HepG2 (cell line): ENCODE measurements around the gene BPIFB2. TPM values are rescaled to one million over a fixed set of nuclear protein-coding genes. Genes with fewer than 3 reads are reported as not detected.
A peak's percentile ranks its signal among the peaks of the same experiment; 100 is the strongest.

Experiments used
- CBX1 ChIP-seq: IDR thresholded peaks from one replicate; pipeline ENCODE4 v1.6.1; 2016; ENCODE audit warnings: antibody characterized with exemption, low read depth
- CBX2 ChIP-seq, 2 experiments: fragments of 200-600 bp in 1 of 2; sonication (generic); formaldehyde crosslinking in 1 of 2; IDR thresholded peaks; 2 replicates each; pipeline versions ENCODE4 v1.7.0 to v1.8.1; 2018 to 2022; ENCODE audit warnings: low read depth in 2 of 2, low read length in 1 of 2, mild to moderate bottlenecking in 1 of 2, missing genetic modification reagents in 1 of 2
- CBX5 ChIP-seq: sonication (generic); formaldehyde crosslinking; IDR thresholded peaks from 2 replicates; pipeline ENCODE4 v1.4.0; 2020; ENCODE audit warnings: missing genetic modification reagents, borderline replicate concordance
- ELF1 ChIP-seq: sonication (generic); formaldehyde crosslinking; IDR thresholded peaks from 2 replicates; pipeline ENCODE4 v1.4.0; 2020; ENCODE audit warnings: missing genetic modification reagents
- ELF3 ChIP-seq: IDR thresholded peaks from 2 replicates; pipeline ENCODE4 v1.6.1; 2016; ENCODE audit warnings: missing genetic modification reagents, missing compliant biosample characterization
- FIP1L1 ChIP-seq: fragments of 200-400 bp; formaldehyde crosslinking; IDR thresholded peaks from 2 replicates; pipeline ENCODE4 v1.6.1; 2018; ENCODE audit warnings: low read depth, mild to moderate bottlenecking, low read length, moderate library complexity, borderline replicate concordance; ENCODE audit not compliant: insufficient read depth
- FOXJ3 ChIP-seq: sonication (generic); formaldehyde crosslinking; IDR thresholded peaks from 2 replicates; pipeline ENCODE4 v1.4.0; 2020; ENCODE audit warnings: missing genetic modification reagents, mild to moderate bottlenecking, borderline replicate concordance
- GATAD2A ChIP-seq: IDR thresholded peaks from 2 replicates; pipeline ENCODE4 v1.6.1; 2016
- MEF2D ChIP-seq: sonication (generic); formaldehyde crosslinking; IDR thresholded peaks from 2 replicates; pipeline ENCODE4 v1.5.1; 2020; ENCODE audit warnings: mild to moderate bottlenecking, missing genetic modification reagents
- NCOA2 ChIP-seq: sonication (generic); formaldehyde crosslinking; IDR thresholded peaks from 2 replicates; pipeline ENCODE4 v1.8.0; 2022; ENCODE audit warnings: inconsistent platforms
- NFATC3 ChIP-seq: sonication (generic); formaldehyde crosslinking; IDR thresholded peaks from 2 replicates; pipeline ENCODE4 v1.5.1; 2020; ENCODE audit warnings: mild to moderate bottlenecking, missing genetic modification reagents
- RAD51 ChIP-seq: fragments of 450-650 bp; IDR thresholded peaks from 2 replicates; pipeline ENCODE4 v1.6.1; 2016; ENCODE audit warnings: borderline replicate concordance
- RXRB ChIP-seq: IDR thresholded peaks from 2 replicates; pipeline ENCODE4 v1.6.1; 2016; ENCODE audit warnings: borderline replicate concordance, missing genetic modification reagents, missing compliant biosample characterization
- SYNCRIP ChIP-seq: fragments of 200-400 bp; formaldehyde crosslinking; IDR thresholded peaks from 2 replicates; pipeline ENCODE4 v1.6.1; 2018; ENCODE audit warnings: mild to moderate bottlenecking, low read depth, low read length; ENCODE audit not compliant: insufficient read depth
- ZKSCAN1 ChIP-seq: fragments of 150-350 bp; IDR thresholded peaks from 2 replicates; pipeline ENCODE4 v1.6.1; 2014; ENCODE audit warnings: low read length
- ZNF335 ChIP-seq: sonication (generic); formaldehyde crosslinking; IDR thresholded peaks from 2 replicates; pipeline ENCODE4 v1.4.0; 2020; ENCODE audit warnings: missing genetic modification reagents
- ZNF414 ChIP-seq: sonication (generic); formaldehyde crosslinking; IDR thresholded peaks from 2 replicates; pipeline ENCODE4 v1.5.0; 2020; ENCODE audit warnings: missing genetic modification reagents
- ZNF616 ChIP-seq: sonication (generic); formaldehyde crosslinking; IDR thresholded peaks from 2 replicates; pipeline ENCODE4 v1.5.0; 2020; ENCODE audit warnings: low read depth, mild to moderate bottlenecking, missing genetic modification reagents
- ZNF691 ChIP-seq: sonication (generic); formaldehyde crosslinking; IDR thresholded peaks from 2 replicates; pipeline ENCODE4 v1.4.0; 2020; ENCODE audit warnings: missing genetic modification reagents, low read depth, mild to moderate bottlenecking, borderline replicate concordance
- ZNF841 ChIP-seq: sonication (generic); formaldehyde crosslinking; IDR thresholded peaks from 2 replicates; pipeline ENCODE4 v1.8.1; 2023; ENCODE audit warnings: missing genetic modification reagents, borderline replicate concordance
- polyA plus RNA-seq, 8 experiments: library from polyadenylated mRNA; depleted of rRNA in 3 of 8; stranded (reverse) in 7 of 8; unstranded in 1 of 8; fragments of >200 nt; fragmentation: Illumina TruSeq in 4 of 8; extraction: Trizol in 4 of 8; gene quantifications; 2 replicates each; pipeline versions ENCODE4 v1.2.1 to v1.2.3, GENCODE V29; 2011 to 2016; ENCODE audit warnings: low read depth in 4 of 8, missing spikeins in 1 of 8, mixed read lengths in 1 of 8; ENCODE audit not compliant: insufficient read depth in 1 of 8
- total RNA-seq, 5 experiments: library from RNA; depleted of rRNA; stranded (reverse); fragments of >200 nt; fragmentation: Illumina TruSeq; extraction: Trizol; gene quantifications; 2 replicates each; pipeline ENCODE4 v1.2.3, GENCODE V29; 2016; ENCODE audit warnings: low read depth in 1 of 5
- TF ChIP-seq, protein P1 (sequence below): sonication (generic); formaldehyde crosslinking; IDR thresholded peaks from 2 replicates; pipeline ENCODE4 v1.8.1; 2022; ENCODE audit warnings: mild to moderate bottlenecking, missing genetic modification reagents
- TF ChIP-seq, protein P2 (sequence below): sonication (generic); formaldehyde crosslinking; conservative IDR thresholded peaks from 2 replicates; pipeline ENCODE4 v1.4.0; 2020; ENCODE audit warnings: missing genetic modification reagents
- TF ChIP-seq, protein P3 (sequence below): sonication (generic); formaldehyde crosslinking; IDR thresholded peaks from 2 replicates; pipeline ENCODE4 v1.8.0; 2022; ENCODE audit warnings: mild to moderate bottlenecking, missing genetic modification reagents, moderate library complexity

The BPIFB2 gene
- total and polyA plus RNA-seq, 2 of the 13 experiments (the other 11 are each of a cell fraction or from before 2014, with no cell fraction given), result 54.5 to 902 TPM

DNA sequence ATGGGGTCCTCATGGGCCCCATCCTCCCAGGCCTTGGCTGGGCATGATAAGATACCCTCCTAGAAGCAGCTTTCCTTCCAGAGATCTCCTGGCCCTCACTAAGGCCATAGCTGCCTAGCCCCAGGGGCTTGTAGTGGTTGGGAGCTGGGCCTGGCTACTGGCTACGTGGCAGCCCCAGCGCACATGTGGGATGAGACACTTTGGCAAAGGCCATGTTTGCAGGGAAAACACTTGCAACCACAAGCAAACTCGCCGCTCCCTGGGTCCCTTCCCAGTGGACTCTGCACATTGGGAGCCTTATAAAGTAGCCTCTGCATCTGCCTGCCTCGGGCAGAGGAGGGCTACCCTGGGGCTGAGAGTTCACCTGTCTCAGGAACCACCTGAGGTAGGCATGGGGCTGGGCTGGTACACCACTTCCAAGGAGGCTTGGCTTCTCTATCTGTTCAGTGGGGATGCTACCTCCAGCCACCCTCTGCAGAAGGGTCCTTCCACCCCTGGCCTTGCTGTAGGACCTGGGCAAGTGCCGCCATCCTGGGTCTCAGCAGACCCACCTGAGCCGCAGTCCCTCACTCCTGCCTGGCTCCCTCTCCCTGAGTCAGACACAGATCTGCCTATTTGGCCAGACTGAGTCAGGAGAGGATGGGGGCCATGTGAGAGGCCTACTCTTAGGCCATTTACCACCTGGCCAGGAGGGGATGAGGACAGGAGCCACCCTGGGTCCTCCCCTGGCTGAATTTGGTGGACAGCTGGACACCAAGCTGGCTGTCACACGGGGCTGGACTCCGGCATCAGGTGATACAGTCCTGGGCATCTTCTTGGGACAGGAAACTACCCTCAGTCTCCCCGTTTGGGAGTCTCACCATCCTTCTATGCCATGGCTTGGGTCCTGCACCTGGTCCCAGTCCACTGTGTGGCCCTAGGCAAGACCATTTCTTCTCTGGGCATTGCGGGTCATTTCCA, at the start of gene BPIFB2 (continued):
- TF ChIP-seq NFATC3 (no peak), CBX5 (CRISPR knock-in tag) (peak; percentile 78; the same call in 1 of the 2 replicates), RAD51 (no peak), ZNF691 (peak; percentile 44; the same call in 1 of the 2 replicates), CBX1 (peak; percentile 96), ZNF616 (CRISPR knock-in tag) (0 out of 2 replicates have a peak, but pooled peaks have one; percentile 6), FOXJ3 (peak; percentile 83; the same call in 1 of the 2 replicates), ELF3 (CRISPR knock-in tag) (peak; percentile 85), FIP1L1 (peak; percentile 75; the same call in 1 of the 2 replicates), CBX2 (IDR thresholded peaks at IDR 0.05; ENCODE audit: low read depth, low read length) (no peak), CBX2 (CRISPR knock-in tag; IDR thresholded peaks at IDR 0.05; ENCODE audit: low read depth) (no peak), NCOA2 (CRISPR knock-in tag) (peak; percentile 88), ZKSCAN1 (no peak; the same call in 1 of the 2 replicates), ZNF841 (CRISPR knock-in tag) (no peak), RXRB (CRISPR knock-in tag) (peak; percentile 86), SYNCRIP (no peak), ELF1 (peak; percentile 60), ZNF414 (CRISPR knock-in tag) (no peak), ZNF335 (CRISPR knock-in tag) (peak; percentile 96), MEF2D (CRISPR knock-in tag) (peak; percentile 50; the same call in 1 of the 2 replicates), GATAD2A (CRISPR knock-in tag) (peak; percentile 93)
- TF ChIP-seq, protein P1, sequence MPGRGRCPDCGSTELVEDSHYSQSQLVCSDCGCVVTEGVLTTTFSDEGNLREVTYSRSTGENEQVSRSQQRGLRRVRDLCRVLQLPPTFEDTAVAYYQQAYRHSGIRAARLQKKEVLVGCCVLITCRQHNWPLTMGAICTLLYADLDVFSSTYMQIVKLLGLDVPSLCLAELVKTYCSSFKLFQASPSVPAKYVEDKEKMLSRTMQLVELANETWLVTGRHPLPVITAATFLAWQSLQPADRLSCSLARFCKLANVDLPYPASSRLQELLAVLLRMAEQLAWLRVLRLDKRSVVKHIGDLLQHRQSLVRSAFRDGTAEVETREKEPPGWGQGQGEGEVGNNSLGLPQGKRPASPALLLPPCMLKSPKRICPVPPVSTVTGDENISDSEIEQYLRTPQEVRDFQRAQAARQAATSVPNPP, result peak; percentile 68; the same call in 1 of the 2 replicates
- TF ChIP-seq, protein P2, sequence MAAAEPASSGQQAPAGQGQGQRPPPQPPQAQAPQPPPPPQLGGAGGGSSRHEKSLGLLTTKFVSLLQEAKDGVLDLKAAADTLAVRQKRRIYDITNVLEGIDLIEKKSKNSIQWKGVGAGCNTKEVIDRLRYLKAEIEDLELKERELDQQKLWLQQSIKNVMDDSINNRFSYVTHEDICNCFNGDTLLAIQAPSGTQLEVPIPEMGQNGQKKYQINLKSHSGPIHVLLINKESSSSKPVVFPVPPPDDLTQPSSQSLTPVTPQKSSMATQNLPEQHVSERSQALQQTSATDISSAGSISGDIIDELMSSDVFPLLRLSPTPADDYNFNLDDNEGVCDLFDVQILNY, result 0 out of 2 replicates have a peak, but pooled peaks have one; percentile 2
- TF ChIP-seq, protein P3, sequence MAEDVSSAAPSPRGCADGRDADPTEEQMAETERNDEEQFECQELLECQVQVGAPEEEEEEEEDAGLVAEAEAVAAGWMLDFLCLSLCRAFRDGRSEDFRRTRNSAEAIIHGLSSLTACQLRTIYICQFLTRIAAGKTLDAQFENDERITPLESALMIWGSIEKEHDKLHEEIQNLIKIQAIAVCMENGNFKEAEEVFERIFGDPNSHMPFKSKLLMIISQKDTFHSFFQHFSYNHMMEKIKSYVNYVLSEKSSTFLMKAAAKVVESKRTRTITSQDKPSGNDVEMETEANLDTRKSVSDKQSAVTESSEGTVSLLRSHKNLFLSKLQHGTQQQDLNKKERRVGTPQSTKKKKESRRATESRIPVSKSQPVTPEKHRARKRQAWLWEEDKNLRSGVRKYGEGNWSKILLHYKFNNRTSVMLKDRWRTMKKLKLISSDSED (CRISPR knock-in tag), result no peak; the same call in 1 of the 2 replicates
